GM12872 (cell line): ENCODE measurements around the gene SUN3.

ENCODE experiments used
- TF ChIP-seq, protein P1 (sequence below): IDR thresholded peaks from 3 replicates; pipeline ENCODE4 v1.5.1; 2011; ENCODE audit warnings: low read depth, mild to moderate bottlenecking, low read length, moderate library complexity; ENCODE audit not compliant: insufficient read depth

Gene SUN3

DNA sequence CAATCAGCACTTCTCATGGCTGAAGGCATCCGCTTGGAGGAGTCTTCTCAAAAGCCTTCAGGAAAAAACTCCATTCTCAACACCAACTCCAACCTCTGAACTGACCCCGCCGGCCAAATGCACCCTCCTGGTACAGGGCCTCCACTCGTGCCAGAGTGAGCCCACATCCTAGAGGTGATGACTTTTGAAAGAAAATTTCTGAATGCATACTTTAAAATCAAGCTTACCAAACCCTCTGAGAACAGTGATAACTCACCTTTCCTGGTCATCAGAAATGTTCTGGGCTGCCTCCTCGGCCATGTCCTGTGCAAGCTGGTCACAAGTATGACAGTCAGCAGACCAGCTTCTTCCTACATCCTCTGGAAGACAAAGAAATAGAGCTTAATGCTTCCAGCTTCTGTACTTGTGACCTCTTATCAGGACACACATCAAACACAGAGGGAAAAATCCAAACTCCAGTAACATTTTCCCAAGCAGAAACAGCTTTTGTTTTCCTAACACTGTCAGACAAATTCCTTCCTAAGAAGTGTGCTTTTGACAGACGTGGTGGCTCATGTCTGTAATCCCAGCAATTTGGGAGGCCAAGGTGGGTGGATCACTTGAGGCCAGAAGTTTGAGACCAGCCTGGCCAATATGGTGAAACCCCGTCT lies 80.6 kb downstream of the SUN3 start, which contains the start of gene PKD1L1:
Gene PKD1L1, minus strand, starts transcription at position 326 of the 650 bp plus-strand sequence. Its CDS starts 26 bp downstream, at position 300.
- TF ChIP-seq, protein P1, sequence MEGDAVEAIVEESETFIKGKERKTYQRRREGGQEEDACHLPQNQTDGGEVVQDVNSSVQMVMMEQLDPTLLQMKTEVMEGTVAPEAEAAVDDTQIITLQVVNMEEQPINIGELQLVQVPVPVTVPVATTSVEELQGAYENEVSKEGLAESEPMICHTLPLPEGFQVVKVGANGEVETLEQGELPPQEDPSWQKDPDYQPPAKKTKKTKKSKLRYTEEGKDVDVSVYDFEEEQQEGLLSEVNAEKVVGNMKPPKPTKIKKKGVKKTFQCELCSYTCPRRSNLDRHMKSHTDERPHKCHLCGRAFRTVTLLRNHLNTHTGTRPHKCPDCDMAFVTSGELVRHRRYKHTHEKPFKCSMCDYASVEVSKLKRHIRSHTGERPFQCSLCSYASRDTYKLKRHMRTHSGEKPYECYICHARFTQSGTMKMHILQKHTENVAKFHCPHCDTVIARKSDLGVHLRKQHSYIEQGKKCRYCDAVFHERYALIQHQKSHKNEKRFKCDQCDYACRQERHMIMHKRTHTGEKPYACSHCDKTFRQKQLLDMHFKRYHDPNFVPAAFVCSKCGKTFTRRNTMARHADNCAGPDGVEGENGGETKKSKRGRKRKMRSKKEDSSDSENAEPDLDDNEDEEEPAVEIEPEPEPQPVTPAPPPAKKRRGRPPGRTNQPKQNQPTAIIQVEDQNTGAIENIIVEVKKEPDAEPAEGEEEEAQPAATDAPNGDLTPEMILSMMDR = no peak

DNA sequence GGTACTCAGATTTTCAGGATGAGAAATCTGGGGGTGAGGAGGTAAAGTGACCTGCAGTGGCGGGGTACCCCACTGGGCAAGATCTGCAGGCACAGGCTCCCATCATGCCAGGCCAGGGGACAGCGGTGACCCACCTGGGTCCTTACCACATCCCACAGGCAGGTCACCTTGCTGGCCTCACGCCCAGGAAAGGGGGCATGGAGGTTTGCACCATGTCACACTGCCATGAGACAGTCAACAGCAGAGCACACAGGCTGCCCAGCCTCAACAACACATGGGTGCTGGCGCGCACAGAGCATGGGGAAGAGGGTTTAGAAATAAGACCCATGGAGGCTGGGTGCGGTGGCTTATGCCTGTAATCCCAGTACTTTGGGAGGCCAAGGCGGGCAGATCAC lies 81.6 kb downstream of the SUN3 start:
- TF ChIP-seq, protein P1 = no peak

DNA sequence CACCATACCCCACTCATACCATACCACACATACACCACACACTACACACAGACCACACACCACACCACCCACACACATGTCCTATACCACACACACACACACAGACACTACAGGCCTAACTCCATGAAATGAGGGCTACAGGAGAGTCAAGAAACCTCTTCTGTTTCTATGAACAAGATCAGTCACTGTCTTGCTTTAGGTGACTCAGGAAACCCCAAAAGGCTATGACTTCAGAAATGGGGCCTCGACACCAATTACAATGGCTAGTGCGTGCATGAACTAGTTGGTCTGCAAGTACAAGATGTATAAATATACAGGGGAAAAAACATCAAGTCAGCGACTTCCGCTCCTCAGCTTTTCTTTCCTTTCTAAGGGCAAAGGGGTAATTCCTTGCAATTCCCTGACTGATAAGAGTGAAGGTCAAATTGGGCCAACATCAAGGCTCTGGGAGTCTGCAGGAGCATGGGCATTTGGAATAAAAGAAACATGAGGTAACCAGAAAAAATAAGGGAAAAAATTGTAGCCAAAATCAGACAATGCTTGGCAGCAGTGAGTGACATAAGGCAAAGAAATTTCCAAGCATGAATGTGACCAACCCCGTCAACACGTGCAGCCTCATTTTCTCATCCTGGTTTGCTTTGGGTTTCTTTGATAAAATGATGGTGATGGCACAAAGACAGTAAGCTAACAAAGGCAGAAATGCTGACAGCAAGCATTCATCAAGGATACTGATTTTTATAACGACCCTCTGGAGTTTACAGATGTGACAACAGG lies 82.1 kb downstream of the SUN3 start:
- TF ChIP-seq, protein P1 = no peak

DNA sequence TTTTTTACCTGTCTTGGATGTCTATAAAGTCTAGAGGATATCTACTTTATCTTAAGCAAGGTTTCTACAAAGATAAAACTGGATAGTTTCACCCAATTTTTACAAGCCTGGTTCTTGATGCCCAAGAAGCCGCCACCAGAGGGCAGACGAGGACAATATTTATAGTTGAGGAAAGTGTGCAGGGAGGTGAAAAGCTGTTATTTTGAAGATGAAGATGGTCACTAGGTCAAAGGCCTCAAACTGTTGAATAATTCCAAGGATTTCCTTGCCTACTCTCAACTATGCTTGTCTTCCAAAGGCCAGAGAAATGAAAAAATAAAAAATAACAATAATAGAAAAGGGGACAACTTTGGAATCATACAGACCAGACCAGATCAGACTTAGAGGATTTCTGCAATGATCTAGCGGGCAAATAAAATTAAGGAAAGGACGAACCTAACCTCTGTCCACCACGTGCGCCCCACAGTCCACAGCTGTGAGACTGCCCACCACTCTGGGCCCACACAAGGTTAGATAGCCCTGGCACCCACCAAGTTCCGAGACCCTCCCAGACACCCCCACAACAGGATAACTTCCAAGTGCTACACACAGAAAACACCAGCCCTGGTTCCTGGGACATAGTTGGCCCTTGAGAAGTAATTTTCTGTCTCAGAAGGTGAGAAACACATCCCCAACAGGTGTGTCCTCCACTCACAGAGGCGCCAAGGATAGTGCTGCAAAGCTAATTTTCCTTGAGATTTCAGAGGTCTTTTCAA lies 83.5 kb downstream of the SUN3 start:
- TF ChIP-seq, protein P1 = peak; percentile 60

DNA sequence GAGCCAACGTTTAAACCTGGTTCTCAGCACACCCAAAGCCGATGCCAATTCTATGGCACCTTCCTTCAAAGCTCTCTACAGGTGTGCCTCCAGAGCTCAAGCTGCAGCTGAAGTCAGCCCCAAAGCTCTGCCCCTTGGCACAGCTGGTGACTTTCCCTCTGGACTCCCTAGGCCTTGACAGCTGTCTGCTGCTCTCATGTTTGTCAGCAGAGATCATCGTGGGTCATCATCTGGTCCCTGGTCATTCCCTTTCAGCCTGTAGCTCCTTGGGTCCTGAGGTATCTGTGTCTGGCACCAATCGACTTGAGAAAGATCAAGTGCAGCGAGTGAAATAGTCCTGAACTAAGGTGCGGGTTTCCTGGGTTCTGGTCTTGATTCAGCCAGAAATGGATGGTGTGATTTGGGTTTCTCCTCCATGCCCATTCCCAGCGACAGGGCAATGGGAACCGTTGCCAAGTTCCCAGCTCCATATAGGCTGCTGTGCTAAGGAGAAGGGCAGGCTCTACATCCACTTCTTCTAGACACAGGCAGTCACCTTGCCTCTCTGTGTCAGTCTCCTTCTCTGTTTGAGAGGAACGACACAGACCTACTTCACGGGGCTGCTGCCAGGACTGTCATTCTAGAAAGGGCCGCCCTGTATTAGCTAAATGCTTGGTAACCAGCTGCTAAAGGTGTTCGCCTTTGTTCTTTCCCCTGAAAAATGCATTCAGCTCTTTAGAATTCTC lies 84.2 kb downstream of the SUN3 start:
- TF ChIP-seq, protein P1 = 0 out of 3 replicates have a peak, but pooled peaks have one; percentile 0

DNA sequence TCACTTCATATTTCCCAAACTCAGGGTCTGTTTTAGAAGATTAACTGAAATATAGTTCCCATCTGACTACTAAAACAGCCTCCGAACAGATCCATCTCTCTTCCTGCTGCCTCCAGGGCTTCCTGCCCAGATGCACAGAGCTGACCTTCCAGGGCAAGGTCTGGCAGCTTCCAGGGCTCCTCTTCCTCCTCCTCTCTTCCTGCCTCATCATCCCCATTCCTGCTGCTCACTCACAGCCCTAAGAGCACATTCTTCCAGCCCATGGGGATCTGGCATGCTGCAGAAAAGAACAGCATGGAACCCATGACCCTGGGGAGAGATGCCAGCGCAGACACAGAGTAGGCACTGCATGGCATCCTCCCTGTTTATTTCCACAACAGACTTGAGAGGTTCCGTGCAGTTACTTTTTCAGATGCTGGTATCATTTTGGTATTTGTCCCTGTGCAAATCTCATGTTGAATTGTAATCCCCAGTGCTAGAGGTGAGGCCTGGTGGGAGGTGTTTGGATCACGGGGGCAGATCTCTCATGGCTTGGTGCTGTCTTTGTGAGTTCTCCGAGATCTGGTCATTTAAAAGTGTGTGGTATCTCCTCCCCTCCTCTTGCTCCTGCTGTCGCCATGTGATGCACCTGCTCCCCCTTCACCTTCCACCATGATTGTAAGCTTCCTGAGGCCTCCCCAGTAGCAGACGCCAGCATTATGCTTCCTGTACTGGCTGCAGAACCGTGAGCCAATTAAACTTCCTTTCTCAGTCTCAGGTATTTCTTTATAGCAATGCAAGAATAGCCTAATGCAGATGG lies 85.0 kb downstream of the SUN3 start:
- TF ChIP-seq, protein P1 = no peak
